Measurements from ENCODE around the gene ZNF503. TPM values are rescaled to one million over a fixed set of nuclear protein-coding genes. Genes with fewer than 3 reads are reported as not detected.
A peak's percentile ranks its signal among the peaks of the same experiment; 100 is the strongest.

The ZNF503 gene
- total RNA-seq, 3 donors from 2014 or later: 3.7 to 32.3 (median 6.1) TPM

GRCh38 chr10:75430000-75430763 lies 28.6 kb upstream of the ZNF503 start:
- ATAC-seq: peak; percentile 80
- H3K4me3 ChIP-seq: no peak overlapping the region
- intact Hi-C loops (cut with DNase I, micrococcal nuclease): no loop called here

GRCh38 chr10:75429159-75429827 lies 27.7 kb upstream of the ZNF503 start:
- no peak for ATAC-seq
- no peak for TF ChIP-seq CTCF (IDR thresholded peaks at IDR 0.05)
- intact Hi-C loops (cut with DNase I, micrococcal nuclease): no loop called here
- DNase-seq: no peak
- Histone ChIP-seq H3K4me1 (ENCODE audit: low read depth) (peaks cover 10% of the 10 kb centered on the region), H3K36me3 (ENCODE audit: low read depth) (no peaks in the 10 kb centered on the region), H3K4me3 (no peak overlapping the region), H3K9me3 (no peaks in the 10 kb centered on the region)

More at GRCh38 chr10:75430000-75430763, 28.6 kb upstream of the ZNF503 start:
- H3K36me3 ChIP-seq (ENCODE audit: low read depth): no peaks in the 10 kb centered on the region
- DNase-seq: peak; percentile 52 to 76 (median 57)
- H3K9me3 ChIP-seq: no peaks in the 10 kb centered on the region
- no peak for TF ChIP-seq CTCF (IDR thresholded peaks at IDR 0.05)
- peaks cover 10% of the 10 kb centered on the region for H3K4me1 ChIP-seq (ENCODE audit: low read depth)

GRCh38 chr10:75428434-75429158 lies 27.0 kb upstream of the ZNF503 start:
- TF ChIP-seq CTCF (IDR thresholded peaks at IDR 0.05): no peak
- no peak for DNase-seq
- no peak for ATAC-seq
- Histone ChIP-seq H3K4me3 (no peak overlapping the region), H3K4me1 (ENCODE audit: low read depth) (peaks cover 10% of the 10 kb centered on the region), H3K9me3 (no peaks in the 10 kb centered on the region), H3K36me3 (ENCODE audit: low read depth) (no peaks in the 10 kb centered on the region)
- intact Hi-C loops (cut with DNase I, micrococcal nuclease): no loop called here

- Histone ChIP-seq H3K9me3 (no peaks in the 10 kb centered on the region), H3K36me3 (ENCODE audit: low read depth) (no peaks in the 10 kb centered on the region), H3K4me1 (ENCODE audit: low read depth) (peaks cover 10% of the 10 kb centered on the region), H3K4me3 (no peak overlapping the region)
- ATAC-seq (no peak), DNase-seq (no peak)
- no peak for TF ChIP-seq CTCF (IDR thresholded peaks at IDR 0.05)
- intact Hi-C loops (cut with DNase I, micrococcal nuclease): no loop called here
These were observed 26.4 kb upstream of the ZNF503 start for GRCh38 chr10:75427951-75428350.

- peaks cover 10% of the 10 kb centered on the region for H3K4me1 ChIP-seq (ENCODE audit: low read depth)
- DNase-seq (no peak), ATAC-seq (no peak)
- intact Hi-C loops (cut with DNase I, micrococcal nuclease): no loop called here
- no peak overlapping the region for H3K4me3 ChIP-seq
- no peaks in the 10 kb centered on the region for H3K9me3 ChIP-seq
- no peak for TF ChIP-seq CTCF (IDR thresholded peaks at IDR 0.05)
- no peaks in the 10 kb centered on the region for H3K36me3 ChIP-seq (ENCODE audit: low read depth)
These were observed 25.3 kb upstream of the ZNF503 start for GRCh38 chr10:75426880-75427279.
